Measurements from ENCODE around the gene ITCH.

DNA sequence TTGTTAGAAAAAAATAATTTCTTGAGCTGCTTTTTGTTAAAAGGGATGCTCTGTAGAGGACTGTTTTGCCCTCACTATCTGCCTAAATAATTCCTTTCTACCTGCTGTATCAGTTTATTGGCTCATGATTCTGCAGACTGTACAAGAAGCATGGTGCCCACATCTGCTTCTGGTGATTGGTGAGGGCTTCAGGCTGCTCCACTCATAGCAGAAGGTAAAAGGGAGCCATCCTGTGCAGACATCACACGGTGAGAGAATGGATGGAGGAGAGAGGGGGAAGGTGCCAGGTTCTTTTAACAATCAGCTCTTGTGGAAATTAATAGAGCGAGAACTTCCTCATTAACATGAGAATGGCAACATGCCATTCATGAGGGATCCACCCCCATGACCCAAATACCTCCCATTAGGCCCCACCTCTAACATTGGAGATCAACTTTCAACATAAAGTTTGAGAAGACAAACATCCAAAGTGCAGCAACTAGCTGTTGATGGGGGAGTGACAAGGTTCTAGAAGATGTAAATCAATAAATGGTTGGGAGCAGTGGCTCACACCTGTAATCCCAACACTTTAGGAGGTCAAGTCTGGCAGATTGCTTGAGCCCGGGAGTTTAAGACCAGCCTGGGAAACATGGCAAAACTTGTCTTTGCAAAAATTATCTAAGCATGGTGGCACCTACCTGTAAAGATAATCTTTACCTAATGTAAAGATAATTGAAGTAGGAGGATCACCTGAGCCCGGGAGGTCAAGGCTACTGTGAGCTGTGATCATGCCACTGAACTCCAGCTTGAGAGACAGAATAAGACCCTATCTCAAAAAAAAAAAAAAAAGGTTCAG, 44.2 kb upstream of the ITCH start:
- TF ChIP-seq, protein P1, sequence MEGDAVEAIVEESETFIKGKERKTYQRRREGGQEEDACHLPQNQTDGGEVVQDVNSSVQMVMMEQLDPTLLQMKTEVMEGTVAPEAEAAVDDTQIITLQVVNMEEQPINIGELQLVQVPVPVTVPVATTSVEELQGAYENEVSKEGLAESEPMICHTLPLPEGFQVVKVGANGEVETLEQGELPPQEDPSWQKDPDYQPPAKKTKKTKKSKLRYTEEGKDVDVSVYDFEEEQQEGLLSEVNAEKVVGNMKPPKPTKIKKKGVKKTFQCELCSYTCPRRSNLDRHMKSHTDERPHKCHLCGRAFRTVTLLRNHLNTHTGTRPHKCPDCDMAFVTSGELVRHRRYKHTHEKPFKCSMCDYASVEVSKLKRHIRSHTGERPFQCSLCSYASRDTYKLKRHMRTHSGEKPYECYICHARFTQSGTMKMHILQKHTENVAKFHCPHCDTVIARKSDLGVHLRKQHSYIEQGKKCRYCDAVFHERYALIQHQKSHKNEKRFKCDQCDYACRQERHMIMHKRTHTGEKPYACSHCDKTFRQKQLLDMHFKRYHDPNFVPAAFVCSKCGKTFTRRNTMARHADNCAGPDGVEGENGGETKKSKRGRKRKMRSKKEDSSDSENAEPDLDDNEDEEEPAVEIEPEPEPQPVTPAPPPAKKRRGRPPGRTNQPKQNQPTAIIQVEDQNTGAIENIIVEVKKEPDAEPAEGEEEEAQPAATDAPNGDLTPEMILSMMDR (IDR thresholded peaks at IDR 0.05) = no peak
- TF ChIP-seq POLR2A (IDR thresholded peaks at IDR 0.05) = no peak
- TF ChIP-seq POLR2AphosphoS5 (IDR thresholded peaks at IDR 0.05) = no peak
- no peak for TF ChIP-seq EP300 (IDR thresholded peaks at IDR 0.05)
